ENCODE data around the gene STK16. TPM values are rescaled to one million over a fixed set of nuclear protein-coding genes. Genes with fewer than 3 reads are reported as not detected.

Gene STK16
- total and polyA plus RNA-seq, 2 of the 13 experiments (the other 11 are each of a cell fraction or from before 2014, with no cell fraction given) = 28.0 to 50.9 TPM

DNA sequence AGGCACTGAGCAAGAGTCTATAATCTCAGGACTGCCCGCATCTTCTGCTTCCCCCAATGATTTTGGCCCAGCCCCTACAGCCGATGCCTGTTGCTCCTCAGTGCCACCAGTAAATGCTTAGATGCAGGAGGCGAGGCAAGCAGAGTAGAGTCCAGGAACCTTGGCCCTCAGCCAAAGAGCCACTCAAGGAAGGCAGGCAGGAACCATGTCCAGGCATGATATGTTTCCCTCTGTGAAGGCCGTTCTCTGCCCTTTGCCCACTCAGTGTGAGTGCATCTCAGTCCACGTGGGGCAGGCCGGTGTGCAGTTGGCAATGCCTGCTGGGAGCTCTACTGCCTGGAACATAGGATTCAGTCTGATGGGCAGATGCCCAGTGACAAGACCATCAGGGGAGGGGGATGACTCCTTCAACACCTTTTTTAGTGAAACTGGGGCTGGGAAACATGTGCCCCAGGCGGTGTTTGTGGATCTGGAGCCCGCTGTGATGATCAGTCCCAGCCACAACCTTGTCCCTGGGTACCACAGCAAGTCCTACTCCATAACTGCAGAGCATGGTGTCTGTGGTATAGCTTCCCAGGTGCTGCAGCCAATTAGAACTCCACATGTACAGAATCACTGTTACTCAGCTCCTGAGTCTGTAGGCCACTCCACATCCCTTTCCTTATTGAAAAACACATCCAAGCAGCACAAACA, 24.2 kb downstream of the STK16 start (continued):
- TF ChIP-seq, protein P1, sequence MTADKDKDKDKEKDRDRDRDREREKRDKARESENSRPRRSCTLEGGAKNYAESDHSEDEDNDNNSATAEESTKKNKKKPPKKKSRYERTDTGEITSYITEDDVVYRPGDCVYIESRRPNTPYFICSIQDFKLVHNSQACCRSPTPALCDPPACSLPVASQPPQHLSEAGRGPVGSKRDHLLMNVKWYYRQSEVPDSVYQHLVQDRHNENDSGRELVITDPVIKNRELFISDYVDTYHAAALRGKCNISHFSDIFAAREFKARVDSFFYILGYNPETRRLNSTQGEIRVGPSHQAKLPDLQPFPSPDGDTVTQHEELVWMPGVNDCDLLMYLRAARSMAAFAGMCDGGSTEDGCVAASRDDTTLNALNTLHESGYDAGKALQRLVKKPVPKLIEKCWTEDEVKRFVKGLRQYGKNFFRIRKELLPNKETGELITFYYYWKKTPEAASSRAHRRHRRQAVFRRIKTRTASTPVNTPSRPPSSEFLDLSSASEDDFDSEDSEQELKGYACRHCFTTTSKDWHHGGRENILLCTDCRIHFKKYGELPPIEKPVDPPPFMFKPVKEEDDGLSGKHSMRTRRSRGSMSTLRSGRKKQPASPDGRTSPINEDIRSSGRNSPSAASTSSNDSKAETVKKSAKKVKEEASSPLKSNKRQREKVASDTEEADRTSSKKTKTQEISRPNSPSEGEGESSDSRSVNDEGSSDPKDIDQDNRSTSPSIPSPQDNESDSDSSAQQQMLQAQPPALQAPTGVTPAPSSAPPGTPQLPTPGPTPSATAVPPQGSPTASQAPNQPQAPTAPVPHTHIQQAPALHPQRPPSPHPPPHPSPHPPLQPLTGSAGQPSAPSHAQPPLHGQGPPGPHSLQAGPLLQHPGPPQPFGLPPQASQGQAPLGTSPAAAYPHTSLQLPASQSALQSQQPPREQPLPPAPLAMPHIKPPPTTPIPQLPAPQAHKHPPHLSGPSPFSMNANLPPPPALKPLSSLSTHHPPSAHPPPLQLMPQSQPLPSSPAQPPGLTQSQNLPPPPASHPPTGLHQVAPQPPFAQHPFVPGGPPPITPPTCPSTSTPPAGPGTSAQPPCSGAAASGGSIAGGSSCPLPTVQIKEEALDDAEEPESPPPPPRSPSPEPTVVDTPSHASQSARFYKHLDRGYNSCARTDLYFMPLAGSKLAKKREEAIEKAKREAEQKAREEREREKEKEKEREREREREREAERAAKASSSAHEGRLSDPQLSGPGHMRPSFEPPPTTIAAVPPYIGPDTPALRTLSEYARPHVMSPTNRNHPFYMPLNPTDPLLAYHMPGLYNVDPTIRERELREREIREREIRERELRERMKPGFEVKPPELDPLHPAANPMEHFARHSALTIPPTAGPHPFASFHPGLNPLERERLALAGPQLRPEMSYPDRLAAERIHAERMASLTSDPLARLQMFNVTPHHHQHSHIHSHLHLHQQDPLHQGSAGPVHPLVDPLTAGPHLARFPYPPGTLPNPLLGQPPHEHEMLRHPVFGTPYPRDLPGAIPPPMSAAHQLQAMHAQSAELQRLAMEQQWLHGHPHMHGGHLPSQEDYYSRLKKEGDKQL (CRISPR knock-in tag; IDR thresholded peaks at IDR 0.05; ENCODE audit: low read depth) = no peak
- TF ChIP-seq, protein P2, sequence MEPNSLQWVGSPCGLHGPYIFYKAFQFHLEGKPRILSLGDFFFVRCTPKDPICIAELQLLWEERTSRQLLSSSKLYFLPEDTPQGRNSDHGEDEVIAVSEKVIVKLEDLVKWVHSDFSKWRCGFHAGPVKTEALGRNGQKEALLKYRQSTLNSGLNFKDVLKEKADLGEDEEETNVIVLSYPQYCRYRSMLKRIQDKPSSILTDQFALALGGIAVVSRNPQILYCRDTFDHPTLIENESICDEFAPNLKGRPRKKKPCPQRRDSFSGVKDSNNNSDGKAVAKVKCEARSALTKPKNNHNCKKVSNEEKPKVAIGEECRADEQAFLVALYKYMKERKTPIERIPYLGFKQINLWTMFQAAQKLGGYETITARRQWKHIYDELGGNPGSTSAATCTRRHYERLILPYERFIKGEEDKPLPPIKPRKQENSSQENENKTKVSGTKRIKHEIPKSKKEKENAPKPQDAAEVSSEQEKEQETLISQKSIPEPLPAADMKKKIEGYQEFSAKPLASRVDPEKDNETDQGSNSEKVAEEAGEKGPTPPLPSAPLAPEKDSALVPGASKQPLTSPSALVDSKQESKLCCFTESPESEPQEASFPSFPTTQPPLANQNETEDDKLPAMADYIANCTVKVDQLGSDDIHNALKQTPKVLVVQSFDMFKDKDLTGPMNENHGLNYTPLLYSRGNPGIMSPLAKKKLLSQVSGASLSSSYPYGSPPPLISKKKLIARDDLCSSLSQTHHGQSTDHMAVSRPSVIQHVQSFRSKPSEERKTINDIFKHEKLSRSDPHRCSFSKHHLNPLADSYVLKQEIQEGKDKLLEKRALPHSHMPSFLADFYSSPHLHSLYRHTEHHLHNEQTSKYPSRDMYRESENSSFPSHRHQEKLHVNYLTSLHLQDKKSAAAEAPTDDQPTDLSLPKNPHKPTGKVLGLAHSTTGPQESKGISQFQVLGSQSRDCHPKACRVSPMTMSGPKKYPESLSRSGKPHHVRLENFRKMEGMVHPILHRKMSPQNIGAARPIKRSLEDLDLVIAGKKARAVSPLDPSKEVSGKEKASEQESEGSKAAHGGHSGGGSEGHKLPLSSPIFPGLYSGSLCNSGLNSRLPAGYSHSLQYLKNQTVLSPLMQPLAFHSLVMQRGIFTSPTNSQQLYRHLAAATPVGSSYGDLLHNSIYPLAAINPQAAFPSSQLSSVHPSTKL (CRISPR knock-in tag; IDR thresholded peaks at IDR 0.05) = peak; percentile 34
- peak; percentile 14; the same call in 1 of the 2 replicates for TF ChIP-seq BORCS8-MEF2B (CRISPR knock-in tag; IDR thresholded peaks at IDR 0.05)
- TF ChIP-seq MXD4 (CRISPR knock-in tag; IDR thresholded peaks at IDR 0.05) = no peak
- TF ChIP-seq HNRNPL (IDR thresholded peaks at IDR 0.05; ENCODE audit: low read depth, low read length) = 0 out of 2 replicates have a peak, but pooled peaks have one; percentile 76
- TF ChIP-seq ZMYM4 (CRISPR knock-in tag; IDR thresholded peaks at IDR 0.05) = peak; percentile 59; the same call in 1 of the 2 replicates
- TF ChIP-seq HOXA3 (CRISPR knock-in tag; IDR thresholded peaks at IDR 0.05) = peak; percentile 24; the same call in 1 of the 2 replicates
- TF ChIP-seq RXRA (CRISPR knock-in tag; IDR thresholded peaks at IDR 0.05) = peak; percentile 64
- TF ChIP-seq, protein P3, sequence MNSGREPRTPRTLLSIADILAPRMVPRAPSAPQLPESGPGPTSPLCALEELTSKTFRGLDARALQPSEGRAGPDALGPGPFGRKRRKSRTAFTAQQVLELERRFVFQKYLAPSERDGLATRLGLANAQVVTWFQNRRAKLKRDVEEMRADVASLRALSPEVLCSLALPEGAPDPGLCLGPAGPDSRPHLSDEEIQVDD (CRISPR knock-in tag; IDR thresholded peaks at IDR 0.05; ENCODE audit: borderline replicate concordance) = 0 out of 2 replicates have a peak, but pooled peaks have one; percentile 49
- TF ChIP-seq ZNF879 (CRISPR knock-in tag; IDR thresholded peaks at IDR 0.05) = no peak
- TF ChIP-seq, protein P4, sequence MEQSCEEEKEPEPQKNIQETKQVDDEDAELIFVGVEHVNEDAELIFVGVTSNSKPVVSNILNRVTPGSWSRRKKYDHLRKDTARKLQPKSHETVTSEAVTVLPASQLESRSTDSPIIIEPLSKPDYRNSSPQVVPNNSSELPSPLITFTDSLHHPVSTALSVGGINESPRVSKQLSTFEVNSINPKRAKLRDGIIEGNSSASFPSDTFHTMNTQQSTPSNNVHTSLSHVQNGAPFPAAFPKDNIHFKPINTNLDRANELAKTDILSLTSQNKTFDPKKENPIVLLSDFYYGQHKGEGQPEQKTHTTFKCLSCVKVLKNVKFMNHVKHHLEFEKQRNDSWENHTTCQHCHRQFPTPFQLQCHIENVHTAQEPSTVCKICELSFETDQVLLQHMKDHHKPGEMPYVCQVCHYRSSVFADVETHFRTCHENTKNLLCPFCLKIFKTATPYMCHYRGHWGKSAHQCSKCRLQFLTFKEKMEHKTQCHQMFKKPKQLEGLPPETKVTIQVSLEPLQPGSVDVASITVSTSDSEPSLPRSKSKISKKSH (CRISPR knock-in tag; IDR thresholded peaks at IDR 0.05; ENCODE audit: borderline replicate concordance) = no peak
- no peak for TF ChIP-seq KDM5A (IDR thresholded peaks at IDR 0.05; ENCODE audit: borderline replicate concordance, low read length)
- TF ChIP-seq, protein P5, sequence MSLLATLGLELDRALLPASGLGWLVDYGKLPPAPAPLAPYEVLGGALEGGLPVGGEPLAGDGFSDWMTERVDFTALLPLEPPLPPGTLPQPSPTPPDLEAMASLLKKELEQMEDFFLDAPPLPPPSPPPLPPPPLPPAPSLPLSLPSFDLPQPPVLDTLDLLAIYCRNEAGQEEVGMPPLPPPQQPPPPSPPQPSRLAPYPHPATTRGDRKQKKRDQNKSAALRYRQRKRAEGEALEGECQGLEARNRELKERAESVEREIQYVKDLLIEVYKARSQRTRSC (CRISPR knock-in tag; IDR thresholded peaks at IDR 0.05; ENCODE audit: low read depth) = no peak
- TF ChIP-seq RBM22 (optimal IDR thresholded peaks at IDR 0.05; ENCODE audit: low read length) = no peak
- 0 out of 2 replicates have a peak, but pooled peaks have one; percentile 38 for TF ChIP-seq ZMAT3 (CRISPR knock-in tag; conservative IDR thresholded peaks at IDR 0.05)
